ENCODE results near the gene C12orf42. TPM values are rescaled to one million over a fixed set of nuclear protein-coding genes. Genes with fewer than 3 reads are reported as not detected.

C12orf42 gene
- total and polyA plus RNA-seq, 2 of the 4 experiments (the other 2 are of a cell fraction): not detected

DNA sequence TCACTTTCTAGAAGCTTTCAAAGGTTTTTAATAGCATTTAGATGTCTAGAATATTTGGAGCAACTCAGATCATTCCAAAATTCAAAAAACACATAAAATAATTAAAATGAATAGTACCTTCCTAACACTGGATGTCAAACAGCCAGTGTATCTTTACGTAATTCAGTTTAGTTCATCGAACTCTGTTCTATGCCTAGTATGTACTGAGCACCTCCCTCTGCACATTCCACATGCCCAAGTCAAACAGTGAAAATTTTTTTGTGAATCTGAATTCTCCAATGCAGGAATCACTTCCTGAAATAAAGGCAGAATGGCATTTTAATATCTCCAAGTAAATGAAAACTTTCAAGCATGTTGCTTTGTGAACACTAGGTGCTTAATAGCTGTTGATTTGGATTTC, 192.3 kb downstream of the C12orf42 start:
- Histone ChIP-seq H2AK5ac (ENCODE audit: low read depth, low read length) (no peak overlapping the region), H4K20me1 (ENCODE audit: insufficient read depth, low read length) (no peaks in the 10 kb centered on the region), H3K56ac (ENCODE audit: extremely low read depth, insufficient read depth, low read length) (no peak overlapping the region), H3K4me1 (ENCODE audit: control insufficient read depth, insufficient read depth, low read length) (no peaks in the 10 kb centered on the region), H3K18ac (ENCODE audit: low read depth, low read length) (no peak overlapping the region), H3K14ac (replicated peaks; ENCODE audit: low read depth, low read length) (no peak overlapping the region), H3K79me1 (ENCODE audit: low read depth in 1 of 2, low read length in 2 of 2) (no peaks in the 10 kb centered on the region), H3K27ac (ENCODE audit: insufficient read depth, low read length) (no peak overlapping the region), H4K8ac (ENCODE audit: low read depth in 2 of 2, low read length in 2 of 2) (no peak overlapping the region), H2BK20ac (ENCODE audit: low read depth, low read length) (no peak overlapping the region), H3K4ac (ENCODE audit: low read depth, low read length) (no peak overlapping the region), H4K91ac (ENCODE audit: insufficient read depth, low read depth, low read length) (no peak overlapping the region), H2AK9ac (replicated peaks; ENCODE audit: low read depth, low read length, poor library complexity) (no peak overlapping the region), H2BK15ac (ENCODE audit: low read depth, low read length) (no peak overlapping the region), H3K23ac (ENCODE audit: low read depth, low read length) (no peak overlapping the region), H3K36me3 (ENCODE audit: control insufficient read depth, insufficient read depth, low read length) (no peaks in the 10 kb centered on the region), H2BK120ac (ENCODE audit: low read depth, low read length) (no peak overlapping the region), H3K9me3 (ENCODE audit: control insufficient read depth, insufficient read depth, low read length) (peaks cover 10% of the 10 kb centered on the region; the same call in 1 of the 2 replicates), H4K5ac (ENCODE audit: low read depth, low read length) (no peak overlapping the region), H3K27me3 (ENCODE audit: control insufficient read depth, insufficient read depth, low read length) (no peaks in the 10 kb centered on the region), H2BK5ac (ENCODE audit: low read depth, low read length, poor library complexity, severe bottlenecking) (no peak overlapping the region), H3K4me2 (ENCODE audit: low read depth, low read length) (no peak overlapping the region), H3K4me3 (ENCODE audit: insufficient read depth, low read depth, low read length) (no peak overlapping the region), H2AFZ (replicated peaks; ENCODE audit: low read length, poor library complexity) (no peak overlapping the region), H3K9ac (ENCODE audit: low read depth, low read length) (no peak overlapping the region), H3K9me1 (ENCODE audit: insufficient read depth, low read length) (no peaks in the 10 kb centered on the region)
- WGBS, 2 experiments (ENCODE audit: extremely low coverage in 2 of 2, insufficient read length in 1 of 2): no CpG with 5 or more reads among the region's 2 CpGs
- ChIA-PET POLR2A (ENCODE audit: unreplicated experiment) (no interaction called here), CTCF (no interaction called here)
- dilution Hi-C loops (cut with HindIII; ENCODE audit: low sequenced_read_pairs, unreplicated experiment): no loop called here
- intact Hi-C loops (cut with micrococcal nuclease): no loop called here
- DNase-seq: no peak
- in situ Hi-C loops (cut with MboI; ENCODE audit: low sequenced_read_pairs): no loop called here
- no peak for ATAC-seq (ENCODE audit: low read depth)
- BruUV-seq (replicated peaks): no TSS peak
- TF ChIP-seq BHLHE40 (IDR thresholded peaks at IDR 0.05; ENCODE audit: low read depth, low read length): no peak
- TF ChIP-seq, protein P1, sequence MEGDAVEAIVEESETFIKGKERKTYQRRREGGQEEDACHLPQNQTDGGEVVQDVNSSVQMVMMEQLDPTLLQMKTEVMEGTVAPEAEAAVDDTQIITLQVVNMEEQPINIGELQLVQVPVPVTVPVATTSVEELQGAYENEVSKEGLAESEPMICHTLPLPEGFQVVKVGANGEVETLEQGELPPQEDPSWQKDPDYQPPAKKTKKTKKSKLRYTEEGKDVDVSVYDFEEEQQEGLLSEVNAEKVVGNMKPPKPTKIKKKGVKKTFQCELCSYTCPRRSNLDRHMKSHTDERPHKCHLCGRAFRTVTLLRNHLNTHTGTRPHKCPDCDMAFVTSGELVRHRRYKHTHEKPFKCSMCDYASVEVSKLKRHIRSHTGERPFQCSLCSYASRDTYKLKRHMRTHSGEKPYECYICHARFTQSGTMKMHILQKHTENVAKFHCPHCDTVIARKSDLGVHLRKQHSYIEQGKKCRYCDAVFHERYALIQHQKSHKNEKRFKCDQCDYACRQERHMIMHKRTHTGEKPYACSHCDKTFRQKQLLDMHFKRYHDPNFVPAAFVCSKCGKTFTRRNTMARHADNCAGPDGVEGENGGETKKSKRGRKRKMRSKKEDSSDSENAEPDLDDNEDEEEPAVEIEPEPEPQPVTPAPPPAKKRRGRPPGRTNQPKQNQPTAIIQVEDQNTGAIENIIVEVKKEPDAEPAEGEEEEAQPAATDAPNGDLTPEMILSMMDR (conservative IDR thresholded peaks at IDR 0.05; ENCODE audit: low read depth, low read length): no peak
- TF ChIP-seq RAD21 (IDR thresholded peaks at IDR 0.05; ENCODE audit: low read length): no peak
- no peak for TF ChIP-seq MXI1 (IDR thresholded peaks at IDR 0.05; ENCODE audit: borderline replicate concordance, low read depth, low read length)
- TF ChIP-seq CHD1 (IDR thresholded peaks at IDR 0.05; ENCODE audit: low read depth, low read length): no peak
- no peak for TF ChIP-seq NFE2L2 (IDR thresholded peaks at IDR 0.05; ENCODE audit: low read depth, low read length)

Data from IMR-90 (cell line).